ENCODE measurements around the gene C9orf50. TPM values are rescaled to one million over a fixed set of nuclear protein-coding genes. Genes with fewer than 3 reads are reported as not detected.

C9orf50 gene
- total RNA-seq, 2 donors from 2014 or later = not detected

- intact Hi-C loops (cut with DNase I) = loop anchor here in 1 of 2 donors (10.0 kb wide), 1 partner anchor 282 kb away; no protein-coding TSS in a partner anchor
- DNase-seq (ENCODE audit: low spot score) = no peak
Measured at GRCh38 chr9:129617167-129617566, 3.7 kb downstream of the C9orf50 start.

- no peak for DNase-seq (ENCODE audit: low spot score)
- intact Hi-C loops (cut with DNase I) = loop anchor here in 1 of 2 donors (10.0 kb wide), 1 partner anchor 281 kb away; no protein-coding TSS in a partner anchor
Measured at GRCh38 chr9:129615407-129616285, 5.3 kb downstream of the C9orf50 start.

- DNase-seq (ENCODE audit: low spot score) = no peak
- intact Hi-C loops (cut with DNase I) = loop anchor here in 1 of 2 donors (10.0 kb wide), 1 partner anchor 280 kb away; no protein-coding TSS in a partner anchor
Measured at GRCh38 chr9:129614932-129615331, 6.0 kb downstream of the C9orf50 start.

- intact Hi-C loops (cut with DNase I) = loop anchor here in 1 of 2 donors (10.0 kb wide), 1 partner anchor 279 kb away; no protein-coding TSS in a partner anchor
- DNase-seq (ENCODE audit: low spot score) = no peak
Measured at GRCh38 chr9:129613520-129614175, 7.3 kb downstream of the C9orf50 start.

- no peak for DNase-seq (ENCODE audit: low spot score)
- intact Hi-C loops (cut with DNase I) = loop anchor here in 1 of 2 donors (10.0 kb wide), 1 partner anchor 278 kb away; no protein-coding TSS in a partner anchor
Measured at GRCh38 chr9:129612815-129613519, 7.9 kb downstream of the C9orf50 start.

GRCh38 chr9:129612123-129612522 is 8.8 kb downstream of the C9orf50 start:
- intact Hi-C loops (cut with DNase I) = loop anchor here in 1 of 2 donors (10.0 kb wide), 1 partner anchor 277 kb away; no protein-coding TSS in a partner anchor
- no peak for DNase-seq (ENCODE audit: low spot score)

GRCh38 chr9:129611307-129611800 is 9.5 kb downstream of the C9orf50 start:
- no peak for DNase-seq (ENCODE audit: low spot score)
- intact Hi-C loops (cut with DNase I) = loop anchor here in 1 of 2 donors (2.0 to 10.0 kb wide), 2 partner anchors 277 to 479 kb away; no protein-coding TSS in a partner anchor

GRCh38 chr9:129610473-129611306 is 10.2 kb downstream of the C9orf50 start:
- DNase-seq (ENCODE audit: low spot score) = peak; percentile 93

GRCh38 chr9:129610213-129610472 is 10.8 kb downstream of the C9orf50 start:
- intact Hi-C loops (cut with DNase I) = loop anchor here (1.0 to 10.0 kb wide), 3 partner anchors 275 to 477 kb away; no protein-coding TSS in a partner anchor
- DNase-seq (ENCODE audit: low spot score) = no peak

More at GRCh38 chr9:129610473-129611306, 10.2 kb downstream of the C9orf50 start:
- intact Hi-C loops (cut with DNase I) = loop anchor here (1.0 to 10.0 kb wide), 3 partner anchors 276 to 478 kb away; no protein-coding TSS in a partner anchor

- intact Hi-C loops (cut with DNase I) = loop anchor here (1.0 to 10.0 kb wide), 5 partner anchors 112 to 477 kb away; no protein-coding TSS in a partner anchor
- DNase-seq (ENCODE audit: low spot score) = peak; percentile 85
Measured at GRCh38 chr9:129609486-129610212, 11.3 kb downstream of the C9orf50 start.

- no peak for DNase-seq (ENCODE audit: low spot score)
- intact Hi-C loops (cut with DNase I) = loop anchor here (5.0 to 10.0 kb wide), 3 partner anchors 112 to 274 kb away; no protein-coding TSS in a partner anchor
Measured at GRCh38 chr9:129608561-129609481, 12.1 kb downstream of the C9orf50 start.

- DNase-seq (ENCODE audit: low spot score) = no peak
- intact Hi-C loops (cut with DNase I) = loop anchor here (5.0 to 10.0 kb wide), 3 partner anchors 110 to 272 kb away; no protein-coding TSS in a partner anchor
Measured at GRCh38 chr9:129607027-129607387, 13.9 kb downstream of the C9orf50 start.

- intact Hi-C loops (cut with DNase I) = loop anchor here (5.0 to 10.0 kb wide), 3 partner anchors 109 to 272 kb away; no protein-coding TSS in a partner anchor
- DNase-seq (ENCODE audit: low spot score) = no peak
Measured at GRCh38 chr9:129606161-129607026, 14.5 kb downstream of the C9orf50 start.

- DNase-seq (ENCODE audit: low spot score) = no peak
- intact Hi-C loops (cut with DNase I) = loop anchor here (5.0 to 10.0 kb wide), 3 partner anchors 107 to 270 kb away; no protein-coding TSS in a partner anchor
Measured at GRCh38 chr9:129604766-129605163, 16.1 kb downstream of the C9orf50 start.

- DNase-seq (ENCODE audit: low spot score) = no peak
- intact Hi-C loops (cut with DNase I) = loop anchor here in 1 of 2 donors (10.0 kb wide), 1 partner anchor 269 kb away; no protein-coding TSS in a partner anchor
Measured at GRCh38 chr9:129604056-129604765, 16.7 kb downstream of the C9orf50 start.

All from posterior vena cava (tissue), 2 donors.